Endothelial cell of umbilical vein (primary cell): ENCODE data around the gene HOXD12. TPM values are rescaled to one million over a fixed set of nuclear protein-coding genes. Genes with fewer than 3 reads are reported as not detected.

ENCODE experiments used
- BruUV-seq: library from RNA; stranded (reverse); fragments of 400-500 nt; replicated peaks from 2 replicates; lab custom pipeline; 2021; lab: Mats Ljungman, UMichigan
- CTCF ChIA-PET: fragments of 300-600, 350-600 bp; sonication (Branson Sonifier 250); formaldehyde crosslinking; loops from one replicate; lab custom pipeline; 2021; ENCODE audit warnings: antibody characterized with exemption, inconsistent platforms; lab: Charles Lee
- POLR2A ChIA-PET: fragments of 300-600, 350-600 bp; sonication (Branson Sonifier 250); formaldehyde crosslinking; loops from one replicate; lab custom pipeline; 2021; ENCODE audit warnings: antibody characterized with exemption, inconsistent platforms; lab: Charles Lee
- DNase-seq: peaks from one replicate; pipeline ENCODE4 v3.0.0-alpha.2; 2011; ENCODE audit warnings: low read depth, low spot score
- FAIRE-seq: peaks from 2 replicates; lab custom pipeline; 2011; peaks lifted over from hg19 to GRCh38; lab: Jason Lieb, UNC
- H2AFZ ChIP-seq: 2 replicates; pipeline ENCODE4 v1.6.0; 2012; ENCODE audit warnings: low read depth, low read length, control low read depth, inconsistent platforms
- H3K27ac ChIP-seq: 2 replicates; pipeline ENCODE4 v1.5.1; 2011; ENCODE audit warnings: low read depth, mild to moderate bottlenecking, control low read depth, low read length, moderate library complexity; ENCODE audit not compliant: insufficient read depth
- H3K27me3 ChIP-seq, 2 experiments: 2 replicates each; pipeline versions ENCODE4 v1.6.0 to v1.6.1; 2011; ENCODE audit warnings: low read length in 2 of 2, mixed read lengths in 1 of 2; ENCODE audit not compliant: control insufficient read depth in 2 of 2, insufficient read depth in 2 of 2
- H3K36me3 ChIP-seq, 2 experiments: 2 replicates in 1 of 2; 3 replicates in 1 of 2; pipeline ENCODE4 v1.5.1; 2011; ENCODE audit warnings: low read length in 2 of 2, mild to moderate bottlenecking in 1 of 2, moderate library complexity in 1 of 2; ENCODE audit not compliant: control insufficient read depth in 2 of 2, insufficient read depth in 2 of 2; ENCODE audit errors: extremely low read depth in 1 of 2
- H3K4me1 ChIP-seq: 3 replicates; pipeline ENCODE4 v1.5.1; 2011; ENCODE audit warnings: mild to moderate bottlenecking, low read length; ENCODE audit not compliant: control insufficient read depth, insufficient read depth; ENCODE audit errors: extremely low read depth
- H3K4me2 ChIP-seq: 2 replicates; pipeline ENCODE4 v1.6.1; 2011; ENCODE audit warnings: low read length, control low read depth, mixed read lengths; ENCODE audit not compliant: insufficient read depth
- H3K4me3 ChIP-seq, 3 experiments: fragments of 200-600 bp in 1 of 3; sonication (generic), shearing (Covaris generic) in 1 of 3; replicated peaks in 1 of 3; 2 replicates each; pipeline ENCODE4 v1.5.1; 2011 to 2016; ENCODE audit warnings: control low read depth in 3 of 3, low read length in 3 of 3, mild to moderate bottlenecking in 2 of 3, inconsistent platforms in 1 of 3, low read depth in 1 of 3, moderate library complexity in 1 of 3; ENCODE audit not compliant: insufficient read depth in 1 of 3
- H3K79me2 ChIP-seq: 2 replicates; pipeline ENCODE4 v1.6.0; 2012; ENCODE audit warnings: low read length, inconsistent platforms; ENCODE audit not compliant: control insufficient read depth, insufficient read depth
- H3K9ac ChIP-seq: replicated peaks from 2 replicates; pipeline ENCODE3; 2011; ENCODE audit warnings: low read length, control low read depth; ENCODE audit not compliant: insufficient read depth; ENCODE audit errors: extremely low read depth
- H3K9me1 ChIP-seq: replicated peaks from 3 replicates; pipeline ENCODE4 v1.6.0; 2011; ENCODE audit warnings: mild to moderate bottlenecking, low read length; ENCODE audit not compliant: control insufficient read depth, insufficient read depth; ENCODE audit errors: extremely low read depth
- H3K9me3 ChIP-seq: replicated peaks from 2 replicates; pipeline ENCODE4 v1.5.1; 2012; ENCODE audit warnings: low read length, inconsistent platforms; ENCODE audit not compliant: control insufficient read depth, insufficient read depth
- H4K20me1 ChIP-seq: replicated peaks from 2 replicates; pipeline ENCODE3; 2011; ENCODE audit warnings: mild to moderate bottlenecking, low read length; ENCODE audit not compliant: control insufficient read depth, insufficient read depth; ENCODE audit errors: extremely low read depth
- CTCF ChIP-seq, 2 donors: IDR thresholded peaks; 1 replicate in 1 of 2; 2 replicates in 1 of 2; pipeline ENCODE4 v1.5.1; 2011; ENCODE audit warnings: low read length in 2 of 2, mild to moderate bottlenecking in 2 of 2, moderate library complexity in 2 of 2, control low read depth in 1 of 2, inconsistent platforms in 1 of 2, low read depth in 1 of 2; ENCODE audit not compliant: insufficient read depth in 1 of 2; ENCODE audit errors: extremely low read depth in 1 of 2
- EZH2 ChIP-seq: IDR thresholded peaks from 2 replicates; pipeline ENCODE4 v1.6.1; 2012; ENCODE audit warnings: borderline replicate concordance, low read depth, mild to moderate bottlenecking, moderate library complexity, low read length, inconsistent platforms; ENCODE audit not compliant: severe bottlenecking
- FOS ChIP-seq: IDR thresholded peaks from 2 replicates; pipeline ENCODE4 v1.6.1; 2011; ENCODE audit warnings: mild to moderate bottlenecking, low read length, moderate library complexity, borderline replicate concordance; ENCODE audit not compliant: insufficient read depth
- GATA2 ChIP-seq: IDR thresholded peaks from 2 replicates; pipeline ENCODE4 v1.7.0; 2011; ENCODE audit warnings: low read depth, mild to moderate bottlenecking, moderate library complexity, mixed read lengths, low read length; ENCODE audit not compliant: insufficient read length, insufficient read depth
- JUN ChIP-seq: IDR thresholded peaks from 2 replicates; pipeline ENCODE4 v1.6.1; 2011; ENCODE audit warnings: borderline replicate concordance, low read depth; ENCODE audit not compliant: insufficient read length, insufficient read depth
- MAX ChIP-seq: IDR thresholded peaks from 2 replicates; pipeline ENCODE4 v1.6.1; 2011; ENCODE audit not compliant: insufficient read depth, insufficient read length
- MYC ChIP-seq: IDR thresholded peaks from one replicate; pipeline ENCODE4 v1.6.1; 2011; ENCODE audit warnings: mild to moderate bottlenecking, low read depth, low read length
- POLR2A ChIP-seq: IDR thresholded peaks from 2 replicates; pipeline ENCODE4 v1.6.1; 2012; ENCODE audit warnings: low read depth, mild to moderate bottlenecking, control low read depth, low read length
- POLR2AphosphoS5 ChIP-seq: IDR thresholded peaks from 2 replicates; pipeline ENCODE4 v1.6.1; 2012; ENCODE audit warnings: low read depth, mild to moderate bottlenecking, control low read depth, low read length, moderate library complexity; ENCODE audit not compliant: insufficient read depth
- dilution Hi-C: fragments of 300-500 bp; cut with MboI; formaldehyde crosslinking; loops from one replicate; pipeline ENCODE4 v1.15.0; 2019; ENCODE audit warnings: low sequenced_read_pairs; ENCODE audit not compliant: extremely low pct_ligation_motif_present
- intact Hi-C: fragments of 100-400 bp; cut with micrococcal nuclease; formaldehyde crosslinking; loops from one replicate; pipeline ENCODE4 v1.10.0; 2022
- polyA plus RNA-seq, 4 experiments: library from polyadenylated mRNA; depleted of rRNA in 3 of 4; stranded (reverse) in 3 of 4; unstranded in 1 of 4; fragments of >200 nt; gene quantifications; 2 replicates each; pipeline versions ENCODE4 v1.2.1 to v1.2.3, GENCODE V29; 2011 to 2012; ENCODE audit warnings: missing spikeins in 1 of 4
- total RNA-seq: library from RNA; stranded (reverse); gene quantifications from 2 replicates; pipeline ENCODE4 v1.2.3, GENCODE V29; 2021

The HOXD12 gene
- total and polyA plus RNA-seq, 2 donors (not counting 3 experiments of a cell fraction or from before 2014, with no cell fraction given), result not detected

GRCh38 chr2:176146645-176147044 lies 47.0 kb downstream of the HOXD12 start:
- BruUV-seq, result no TSS peak
- H3K4me2 ChIP-seq, result no peak overlapping the region

More at GRCh38 chr2:176146645-176147044, 47.0 kb downstream of the HOXD12 start:
- H3K4me1 ChIP-seq, result no peaks in the 10 kb centered on the region
- TF ChIP-seq EZH2 (no peak), POLR2AphosphoS5 (no peak), JUN (no peak), MYC (no peak), CTCF (IDR thresholded peaks at IDR 0.05; ENCODE audit: extremely low read depth in 1 of 2, insufficient read depth in 1 of 2, low read depth in 1 of 2, low read length in 2 of 2) (no peak), POLR2A (no peak), MAX (no peak), GATA2 (no peak), FOS (no peak)
- no peak for DNase-seq
- H3K79me2 ChIP-seq, result peaks cover 62% of the 10 kb centered on the region
- H3K9ac ChIP-seq, result no peak overlapping the region
- ChIA-PET POLR2A (no interaction called here), CTCF (interaction anchor here (1.9 to 9.3 kb wide), 2 partner anchors 307 to 408 kb away, joined by 7 to 338 read pairs; no protein-coding TSS in a partner anchor)
- H3K9me1 ChIP-seq, result no peaks in the 10 kb centered on the region
- no peaks in the 10 kb centered on the region for H3K27me3 ChIP-seq
- intact Hi-C loops (no loop called here), dilution Hi-C loops (loop anchor here (25.0 kb wide), 1 partner anchor 491 kb away; no protein-coding TSS in a partner anchor)
- H3K27ac ChIP-seq, result no peak overlapping the region
- H4K20me1 ChIP-seq, result no peaks in the 10 kb centered on the region
- H3K36me3 ChIP-seq, result peaks cover 2 to 9% of the 10 kb centered on the region in 2 experiments
- no peak overlapping the region for H3K4me3 ChIP-seq
- FAIRE-seq, result no peak
- H3K9me3 ChIP-seq, result no peaks in the 10 kb centered on the region
- no peak overlapping the region for H2AFZ ChIP-seq
